CD4-positive, alpha-beta T cell treated with Interleukin-12 subunit alpha and Interleukin-12 subunit beta, for 1 hour (primary cell): Measurements from ENCODE around the gene TEP1.
"Not testable (repeated sequence)": the region's sequence is repeated elsewhere in the genome, so short reads cannot be mapped to it uniquely, and the experiment has no call there.

Source experiments
- DNase-seq: peaks from one replicate; pipeline ENCODE4 v3.0.0-alpha.2; 2020

TEP1 gene

GRCh38 chr14:20412876-20413743 lies at the start of gene TEP1:
TSS of gene TEP1 (minus strand) at chr14:20413501. CDS start at chr14:20408439, 5,062 bp downstream.
- peak; percentile 70 for DNase-seq

- DNase-seq = peak; percentile 99
Measured at GRCh38 chr14:20461225-20462141, 48.2 kb upstream of the TEP1 start, which contains the start of gene PIP4P1. TSS of gene PIP4P1 (minus strand) at chr14:20461434. CDS start at chr14:20461325, 109 bp downstream.

GRCh38 chr14:20460458-20461224 lies 47.3 kb upstream of the TEP1 start:
- peak; percentile 80 for DNase-seq

- DNase-seq = no peak
Measured at GRCh38 chr14:20458031-20458789, 44.9 kb upstream of the TEP1 start.

GRCh38 chr14:20456971-20457370 lies 43.7 kb upstream of the TEP1 start:
- no peak for DNase-seq

GRCh38 chr14:20455355-20456300 lies 42.3 kb upstream of the TEP1 start:
- no peak for DNase-seq

GRCh38 chr14:20454516-20455354 lies 41.4 kb upstream of the TEP1 start, which contains the start of the genes APEX1 and OSGEP:
TSS of gene APEX1 (plus strand) at chr14:20455226. CDS start at chr14:20455646, 420 bp downstream.
TSS of gene OSGEP (minus strand) at chr14:20454812. CDS start at chr14:20454683, 129 bp downstream.
- peak; percentile 98 for DNase-seq

GRCh38 chr14:20452831-20453230 lies 39.5 kb upstream of the TEP1 start:
- DNase-seq = not testable (repeated sequence)

GRCh38 chr14:20446889-20447288 lies 33.6 kb upstream of the TEP1 start:
- DNase-seq = no peak

- not testable (repeated sequence) for DNase-seq
Measured at GRCh38 chr14:20443650-20444049, 30.3 kb upstream of the TEP1 start.

- DNase-seq = no peak
Measured at GRCh38 chr14:20441461-20441860, 28.2 kb upstream of the TEP1 start.

- peak; percentile 14 for DNase-seq
Measured at GRCh38 chr14:20440882-20441281, 27.6 kb upstream of the TEP1 start.

- DNase-seq = no peak
Measured at GRCh38 chr14:20440465-20440864, 27.2 kb upstream of the TEP1 start.

- no peak for DNase-seq
Measured at GRCh38 chr14:20438664-20439063, 25.4 kb upstream of the TEP1 start.

GRCh38 chr14:20436363-20436755 lies 23.1 kb upstream of the TEP1 start:
- DNase-seq = no peak

- no peak for DNase-seq
Measured at GRCh38 chr14:20435582-20436362, 22.5 kb upstream of the TEP1 start, which contains the start of gene KLHL33. TSS of gene KLHL33 (minus strand) at chr14:20436166. CDS start at chr14:20435811, 355 bp downstream.

GRCh38 chr14:20434701-20435581 lies 21.6 kb upstream of the TEP1 start:
- no peak for DNase-seq
